HepG2 (cell line): ENCODE results near the gene MMP12. TPM values are rescaled to one million over a fixed set of nuclear protein-coding genes. Genes with fewer than 3 reads are reported as not detected.

Source experiments
- ATAC-seq: fragments of 200-7000 bp; cut with Tn5 transposase; 3 replicates; pipeline ENCODE4 v1.9.1; 2020; ENCODE audit warnings: mild to moderate bottlenecking, moderate library complexity
- BruUV-seq: library from RNA; stranded (reverse); fragments of 400-500 nt; replicated peaks from 2 replicates; lab custom pipeline; 2021; lab: Mats Ljungman, UMichigan
- CTCF ChIA-PET: fragments of 300-600 bp; formaldehyde crosslinking; extraction: SDS; loops from one replicate; lab custom pipeline; 2021; ENCODE audit warnings: low total read pairs, inconsistent platforms, low intra/inter-chr PET ratio; lab: Yijun Ruan, JAX
- POLR2A ChIA-PET: fragments of 350-600 bp; sonication (Branson Sonifier 250); formaldehyde crosslinking; loops from one replicate; lab custom pipeline; 2020; ENCODE audit warnings: antibody characterized with exemption, inconsistent platforms; lab: Yijun Ruan, JAX
- DNase-seq: peaks from one replicate; pipeline ENCODE4 v3.0.0-alpha.2; 2015; ENCODE audit warnings: low spot score
- FAIRE-seq: peaks from 3 replicates; lab custom pipeline; 2011; peaks lifted over from hg19 to GRCh38; lab: Jason Lieb, UNC
- H2AFZ ChIP-seq: one replicate; pipeline ENCODE4 v1.6.1; 2011; ENCODE audit warnings: low read length, inconsistent platforms
- H3K27ac ChIP-seq: fragments of 300-600 bp; 3 replicates; pipeline ENCODE4 v1.8.0; 2011; ENCODE audit warnings: mixed run types, mild to moderate bottlenecking, mixed read lengths, low read length, inconsistent platforms; ENCODE audit not compliant: insufficient read depth; ENCODE audit errors: extremely low read length
- H3K27me3 ChIP-seq, 2 experiments: fragments of 200-600 bp in 1 of 2; 2 replicates in 1 of 2; 3 replicates in 1 of 2; pipeline versions ENCODE4 v1.6.0 to v1.8.0; 2011; ENCODE audit warnings: low read length in 2 of 2, mild to moderate bottlenecking in 2 of 2, moderate library complexity in 2 of 2, inconsistent platforms in 1 of 2; ENCODE audit not compliant: insufficient read depth in 2 of 2, control insufficient read depth in 1 of 2
- H3K36me3 ChIP-seq, 2 experiments: fragments of 200-600 bp in 1 of 2; replicated peaks in 1 of 2; 2 replicates in 1 of 2; 3 replicates in 1 of 2; pipeline versions ENCODE4 v1.5.1 to v1.8.0; 2011; ENCODE audit warnings: low read length in 2 of 2, inconsistent platforms in 1 of 2; ENCODE audit not compliant: insufficient read depth in 2 of 2, control insufficient read depth in 1 of 2
- H3K4me1 ChIP-seq: 2 replicates; pipeline ENCODE4 v1.5.1; 2012; ENCODE audit warnings: low read length, inconsistent platforms; ENCODE audit not compliant: insufficient read depth
- H3K4me2 ChIP-seq: 2 replicates; pipeline ENCODE4 v1.6.0; 2011; ENCODE audit warnings: low read depth, low read length, inconsistent platforms
- H3K4me3 ChIP-seq, 3 experiments: fragments of 200-600 bp in 1 of 3; sonication (generic), shearing (Covaris generic) in 1 of 3; replicated peaks in 1 of 3; 2 replicates each; pipeline ENCODE4 v1.5.1; 2011 to 2016; ENCODE audit warnings: low read length in 3 of 3, inconsistent platforms in 2 of 3, low read depth in 2 of 3, mild to moderate bottlenecking in 2 of 3, control low read depth in 1 of 3, mixed read lengths in 1 of 3; ENCODE audit not compliant: insufficient read depth in 1 of 3
- H3K79me2 ChIP-seq: one replicate; pipeline ENCODE4 v1.6.1; 2011; ENCODE audit warnings: low read length, inconsistent platforms; ENCODE audit not compliant: insufficient read depth
- H3K9ac ChIP-seq: 2 replicates; pipeline ENCODE4 v1.6.0; 2011; ENCODE audit warnings: mild to moderate bottlenecking, low read depth, low read length, inconsistent platforms; ENCODE audit not compliant: insufficient read depth
- H3K9me3 ChIP-seq: 2 replicates; pipeline ENCODE4 v1.5.1; 2012; ENCODE audit warnings: mild to moderate bottlenecking, low read length
- H4K20me1 ChIP-seq: 2 replicates; pipeline ENCODE4 v1.6.0; 2011; ENCODE audit warnings: inconsistent platforms, mild to moderate bottlenecking, low read length, moderate library complexity; ENCODE audit not compliant: insufficient read depth
- GPBP1L1 ChIP-seq: sonication (generic); formaldehyde crosslinking; IDR thresholded peaks from 2 replicates; pipeline ENCODE4 v1.5.0; 2020; ENCODE audit warnings: mild to moderate bottlenecking, missing genetic modification reagents
- JUNB ChIP-seq: sonication (generic); formaldehyde crosslinking; IDR thresholded peaks from 2 replicates; pipeline ENCODE4 v1.8.0; 2022; ENCODE audit warnings: missing genetic modification reagents, mild to moderate bottlenecking, borderline replicate concordance
- KDM2A ChIP-seq: sonication (generic); formaldehyde crosslinking; IDR thresholded peaks from 2 replicates; pipeline ENCODE4 v1.4.0; 2020; ENCODE audit warnings: low read depth, missing genetic modification reagents, borderline replicate concordance
- MTF2 ChIP-seq: sonication (generic); formaldehyde crosslinking; IDR thresholded peaks from 2 replicates; pipeline ENCODE4 v1.5.0; 2020; ENCODE audit warnings: missing genetic modification reagents, borderline replicate concordance
- RORA ChIP-seq: sonication (generic); formaldehyde crosslinking; IDR thresholded peaks from 2 replicates; pipeline ENCODE4 v1.5.0; 2020; ENCODE audit warnings: mild to moderate bottlenecking, missing genetic modification reagents, moderate library complexity
- ZMYM2 ChIP-seq: sonication (generic); formaldehyde crosslinking; IDR thresholded peaks from 2 replicates; pipeline ENCODE4 v1.8.0; 2022; ENCODE audit warnings: mild to moderate bottlenecking, missing genetic modification reagents
- ZNF615 ChIP-seq: sonication (generic); formaldehyde crosslinking; IDR thresholded peaks from 2 replicates; pipeline ENCODE4 v1.5.0; 2020; ENCODE audit warnings: mild to moderate bottlenecking, missing genetic modification reagents, borderline replicate concordance
- ZNF770 ChIP-seq: sonication (generic); formaldehyde crosslinking; IDR thresholded peaks from 2 replicates; pipeline ENCODE4 v1.5.0; 2020; ENCODE audit warnings: mild to moderate bottlenecking, missing genetic modification reagents
- WGBS: methylation state at CpG from one replicate; pipeline ENCODE4 v1.1.6; 2017; ENCODE audit warnings: low lambda C conversion rate; 5-methylcytosine and 5-hydroxymethylcytosine counted together
- in situ Hi-C: cut with HindIII; loops from 2 replicates; pipeline ENCODE4 v1.10.0; 2017; ENCODE audit warnings: low pct_unique_long_range_greater_than_20kb; ENCODE audit not compliant: extremely low pct_ligation_motif_present
- intact Hi-C: fragments of 100-400 bp; cut with micrococcal nuclease; formaldehyde crosslinking; loops from one replicate; pipeline ENCODE4 v1.10.0; 2022; ENCODE audit not compliant: unreplicated experiment
- polyA plus RNA-seq, 8 experiments: library from polyadenylated mRNA; depleted of rRNA in 3 of 8; stranded (reverse) in 7 of 8; unstranded in 1 of 8; fragments of >200 nt; fragmentation: Illumina TruSeq in 4 of 8; extraction: Trizol in 4 of 8; gene quantifications; 2 replicates each; pipeline versions ENCODE4 v1.2.1 to v1.2.3, GENCODE V29; 2011 to 2016; ENCODE audit warnings: low read depth in 4 of 8, missing spikeins in 1 of 8, mixed read lengths in 1 of 8; ENCODE audit not compliant: insufficient read depth in 1 of 8
- total RNA-seq, 5 experiments: library from RNA; depleted of rRNA; stranded (reverse); fragments of >200 nt; fragmentation: Illumina TruSeq; extraction: Trizol; gene quantifications; 2 replicates each; pipeline ENCODE4 v1.2.3, GENCODE V29; 2016; ENCODE audit warnings: low read depth in 1 of 5
- TF ChIP-seq, protein P1 (sequence below): sonication (generic); formaldehyde crosslinking; IDR thresholded peaks from 2 replicates; pipeline ENCODE4 v1.5.0; 2020; ENCODE audit warnings: mild to moderate bottlenecking, missing genetic modification reagents, borderline replicate concordance
- TF ChIP-seq, protein P2 (sequence below): sonication (generic); formaldehyde crosslinking; IDR thresholded peaks from 2 replicates; pipeline ENCODE4 v1.4.0; 2020; ENCODE audit warnings: mild to moderate bottlenecking, missing genetic modification reagents

The MMP12 gene
- total and polyA plus RNA-seq, 2 of the 13 experiments (the other 11 are each of a cell fraction or from before 2014, with no cell fraction given), result not detected

DNA sequence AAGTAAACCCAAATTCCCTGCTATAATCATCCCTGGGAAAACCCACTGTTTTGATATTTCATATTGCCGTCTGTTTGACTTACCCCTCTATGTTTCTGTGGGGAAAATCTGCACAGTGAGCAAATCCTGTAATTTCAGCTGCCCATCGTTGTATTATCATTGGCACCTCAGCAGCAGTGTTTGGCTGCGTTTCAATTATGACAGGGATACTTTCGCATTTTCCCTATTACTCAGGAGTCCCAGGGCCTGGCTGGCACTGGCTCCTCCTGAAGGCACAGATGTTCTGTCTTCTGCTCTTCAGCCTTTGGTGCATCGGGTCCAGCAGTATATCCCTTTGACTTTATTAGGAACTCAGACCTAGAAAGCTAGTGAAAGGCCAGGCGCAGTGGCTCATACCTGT is 12.2 kb upstream of the MMP12 start:
- 58% methylated on average over 6 of the region's 6 CpGs for WGBS
- Histone ChIP-seq H3K27me3 (no peaks in the 10 kb centered on the region), H4K20me1 (no peaks in the 10 kb centered on the region), H3K27ac (no peak overlapping the region), H3K79me2 (no peaks in the 10 kb centered on the region), H3K9ac (no peak overlapping the region), H3K4me2 (no peak overlapping the region), H3K4me1 (no peaks in the 10 kb centered on the region), H3K36me3 (no peaks in the 10 kb centered on the region), H3K4me3 (no peak overlapping the region), H3K9me3 (no peaks in the 10 kb centered on the region), H2AFZ (no peak overlapping the region)
- ATAC-seq (no peak), FAIRE-seq (no peak), DNase-seq (no peak)
- TF ChIP-seq GPBP1L1 (CRISPR knock-in tag) (no peak), ZNF770 (CRISPR knock-in tag) (no peak), JUNB (CRISPR knock-in tag) (no peak), ZMYM2 (CRISPR knock-in tag) (no peak), ZNF615 (no peak), MTF2 (CRISPR knock-in tag) (no peak), RORA (CRISPR knock-in tag) (no peak), KDM2A (CRISPR knock-in tag) (no peak)
- TF ChIP-seq, protein P1, sequence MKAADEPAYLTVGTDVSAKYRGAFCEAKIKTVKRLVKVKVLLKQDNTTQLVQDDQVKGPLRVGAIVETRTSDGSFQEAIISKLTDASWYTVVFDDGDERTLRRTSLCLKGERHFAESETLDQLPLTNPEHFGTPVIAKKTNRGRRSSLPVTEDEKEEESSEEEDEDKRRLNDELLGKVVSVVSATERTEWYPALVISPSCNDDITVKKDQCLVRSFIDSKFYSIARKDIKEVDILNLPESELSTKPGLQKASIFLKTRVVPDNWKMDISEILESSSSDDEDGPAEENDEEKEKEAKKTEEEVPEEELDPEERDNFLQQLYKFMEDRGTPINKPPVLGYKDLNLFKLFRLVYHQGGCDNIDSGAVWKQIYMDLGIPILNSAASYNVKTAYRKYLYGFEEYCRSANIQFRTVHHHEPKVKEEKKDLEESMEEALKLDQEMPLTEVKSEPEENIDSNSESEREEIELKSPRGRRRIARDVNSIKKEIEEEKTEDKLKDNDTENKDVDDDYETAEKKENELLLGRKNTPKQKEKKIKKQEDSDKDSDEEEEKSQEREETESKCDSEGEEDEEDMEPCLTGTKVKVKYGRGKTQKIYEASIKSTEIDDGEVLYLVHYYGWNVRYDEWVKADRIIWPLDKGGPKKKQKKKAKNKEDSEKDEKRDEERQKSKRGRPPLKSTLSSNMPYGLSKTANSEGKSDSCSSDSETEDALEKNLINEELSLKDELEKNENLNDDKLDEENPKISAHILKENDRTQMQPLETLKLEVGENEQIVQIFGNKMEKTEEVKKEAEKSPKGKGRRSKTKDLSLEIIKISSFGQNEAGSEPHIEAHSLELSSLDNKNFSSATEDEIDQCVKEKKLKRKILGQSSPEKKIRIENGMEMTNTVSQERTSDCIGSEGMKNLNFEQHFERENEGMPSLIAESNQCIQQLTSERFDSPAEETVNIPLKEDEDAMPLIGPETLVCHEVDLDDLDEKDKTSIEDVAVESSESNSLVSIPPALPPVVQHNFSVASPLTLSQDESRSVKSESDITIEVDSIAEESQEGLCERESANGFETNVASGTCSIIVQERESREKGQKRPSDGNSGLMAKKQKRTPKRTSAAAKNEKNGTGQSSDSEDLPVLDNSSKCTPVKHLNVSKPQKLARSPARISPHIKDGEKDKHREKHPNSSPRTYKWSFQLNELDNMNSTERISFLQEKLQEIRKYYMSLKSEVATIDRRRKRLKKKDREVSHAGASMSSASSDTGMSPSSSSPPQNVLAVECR (CRISPR knock-in tag), result no peak
- TF ChIP-seq, protein P2, sequence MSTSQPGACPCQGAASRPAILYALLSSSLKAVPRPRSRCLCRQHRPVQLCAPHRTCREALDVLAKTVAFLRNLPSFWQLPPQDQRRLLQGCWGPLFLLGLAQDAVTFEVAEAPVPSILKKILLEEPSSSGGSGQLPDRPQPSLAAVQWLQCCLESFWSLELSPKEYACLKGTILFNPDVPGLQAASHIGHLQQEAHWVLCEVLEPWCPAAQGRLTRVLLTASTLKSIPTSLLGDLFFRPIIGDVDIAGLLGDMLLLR (CRISPR knock-in tag), result no peak
- no TSS peak for BruUV-seq
- in situ Hi-C loops, result no loop called here
- intact Hi-C loops, result no loop called here
- ChIA-PET POLR2A (no interaction called here), CTCF (no interaction called here)
